ENCODE data around the gene ACTR5.

- no peak for TF ChIP-seq CTCF (conservative IDR thresholded peaks at IDR 0.05)
- no peak for TF ChIP-seq ZFX (IDR thresholded peaks at IDR 0.05)
Measured at GRCh38 chr20:38770970-38771369, 22.7 kb downstream of the ACTR5 start.

All from C4-2B (cell line).